ENCODE results near the gene CERK.

DNA sequence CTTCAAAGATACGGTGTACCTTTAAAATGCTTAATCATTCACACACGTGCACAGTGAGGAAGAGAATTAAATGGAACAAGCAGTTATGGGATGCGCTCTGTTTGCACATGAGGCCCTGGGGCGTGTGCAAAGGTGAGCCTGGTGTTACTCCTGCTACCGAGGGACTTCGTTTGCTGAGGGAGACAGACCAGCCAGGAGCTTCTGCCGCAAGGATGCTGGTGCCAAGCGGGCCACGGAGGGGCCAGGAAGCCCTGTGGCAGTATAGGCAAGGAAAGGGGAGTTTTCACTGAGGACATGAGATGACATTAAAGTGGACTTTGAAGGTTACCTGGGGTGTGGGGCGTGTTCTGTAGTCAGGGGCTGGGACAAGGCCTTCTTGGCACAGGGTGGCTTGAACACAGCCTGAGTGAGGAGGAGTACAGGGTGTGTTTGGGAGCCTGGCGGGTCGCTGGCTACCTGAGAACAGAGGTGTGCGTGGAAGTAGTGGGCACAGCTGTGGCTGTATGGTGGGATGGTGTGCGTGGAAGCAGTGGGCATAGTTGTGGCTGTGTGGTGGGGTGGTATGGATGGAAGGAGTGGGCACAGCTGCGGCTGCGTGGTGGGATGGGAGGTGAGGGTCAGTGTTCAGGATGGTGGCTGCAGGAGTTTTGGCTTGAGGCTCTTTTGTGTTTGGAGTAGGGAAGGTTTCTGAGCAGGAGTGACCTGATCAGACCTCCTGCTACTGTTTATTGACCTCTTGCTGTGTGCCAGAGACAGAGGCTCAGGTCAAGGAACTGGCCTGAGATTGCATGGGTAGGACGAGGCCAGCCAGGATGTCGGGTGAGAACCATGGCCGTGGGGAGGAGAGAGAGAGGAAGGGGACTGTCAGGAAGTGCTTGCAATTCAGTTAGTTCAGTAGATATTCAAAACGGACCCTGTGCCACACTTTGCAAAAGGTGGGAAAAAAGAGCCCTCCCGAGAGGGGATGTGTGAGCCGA lies 38.1 kb upstream of the CERK start:
- TF ChIP-seq, protein P1, sequence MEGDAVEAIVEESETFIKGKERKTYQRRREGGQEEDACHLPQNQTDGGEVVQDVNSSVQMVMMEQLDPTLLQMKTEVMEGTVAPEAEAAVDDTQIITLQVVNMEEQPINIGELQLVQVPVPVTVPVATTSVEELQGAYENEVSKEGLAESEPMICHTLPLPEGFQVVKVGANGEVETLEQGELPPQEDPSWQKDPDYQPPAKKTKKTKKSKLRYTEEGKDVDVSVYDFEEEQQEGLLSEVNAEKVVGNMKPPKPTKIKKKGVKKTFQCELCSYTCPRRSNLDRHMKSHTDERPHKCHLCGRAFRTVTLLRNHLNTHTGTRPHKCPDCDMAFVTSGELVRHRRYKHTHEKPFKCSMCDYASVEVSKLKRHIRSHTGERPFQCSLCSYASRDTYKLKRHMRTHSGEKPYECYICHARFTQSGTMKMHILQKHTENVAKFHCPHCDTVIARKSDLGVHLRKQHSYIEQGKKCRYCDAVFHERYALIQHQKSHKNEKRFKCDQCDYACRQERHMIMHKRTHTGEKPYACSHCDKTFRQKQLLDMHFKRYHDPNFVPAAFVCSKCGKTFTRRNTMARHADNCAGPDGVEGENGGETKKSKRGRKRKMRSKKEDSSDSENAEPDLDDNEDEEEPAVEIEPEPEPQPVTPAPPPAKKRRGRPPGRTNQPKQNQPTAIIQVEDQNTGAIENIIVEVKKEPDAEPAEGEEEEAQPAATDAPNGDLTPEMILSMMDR (IDR thresholded peaks at IDR 0.05 in 8 of 11, conservative IDR thresholded peaks at IDR 0.05 in 3 of 11): no peak
- TF ChIP-seq POLR2AphosphoS5 (IDR thresholded peaks at IDR 0.05) (peak in 2 of 3 donors; percentile 69 to 74), POLR2A (IDR thresholded peaks at IDR 0.05) (no peak)

Data from spleen (tissue), 7 donors.